Esophagus squamous epithelium (tissue), 5 donors: ENCODE measurements around the gene PLPP7. TPM values are rescaled to one million over a fixed set of nuclear protein-coding genes. Genes with fewer than 3 reads are reported as not detected.
"Not testable (repeated sequence)": the region's sequence is repeated elsewhere in the genome, so short reads cannot be mapped to it uniquely, and the experiment has no call there.

ENCODE experiments used
- DNase-seq: peaks from one replicate; lab custom pipeline; 2025; lab: John Stamatoyannopoulos, UW
- H3K27ac ChIP-seq, 4 donors: fragments of 200-600 bp; sonication (generic); one replicate each; pipeline ENCODE4 v1.5.1; 2016 to 2019; ENCODE audit warnings: mild to moderate bottlenecking in 1 of 4
- H3K27me3 ChIP-seq, 4 donors: fragments of 200-600 bp; sonication (generic); 1 replicate in 3 of 4; 2 replicates in 1 of 4; pipeline versions ENCODE4 v1.5.1 to v1.6.0; 2017 to 2021; ENCODE audit warnings: antibody characterized with exemption in 1 of 4
- H3K36me3 ChIP-seq, 3 donors: fragments of 200-600 bp; sonication (generic); one replicate each; pipeline ENCODE4 v1.5.1; 2016 to 2019
- H3K4me1 ChIP-seq, 3 donors: fragments of 200-600 bp; sonication (generic); one replicate each; pipeline ENCODE4 v1.5.1; 2017 to 2019
- H3K4me3 ChIP-seq, 4 donors: fragments of 200-600 bp; sonication (generic); 1 replicate in 3 of 4; 2 replicates in 1 of 4; pipeline ENCODE4 v1.5.1; 2016 to 2019; ENCODE audit warnings: mild to moderate bottlenecking in 2 of 4, moderate library complexity in 1 of 4
- H3K9me3 ChIP-seq, 3 donors: fragments of 200-600 bp; sonication (generic); one replicate each; pipeline ENCODE4 v1.5.1; 2016 to 2019
- POLR2A ChIP-seq, 4 donors: fragments of 450-650 bp; IDR thresholded peaks; one replicate each; pipeline ENCODE4 v1.6.1; 2017; ENCODE audit warnings: antibody characterized with exemption in 4 of 4, mild to moderate bottlenecking in 4 of 4, moderate library complexity in 3 of 4
- WGBS, 2 donors: methylation state at CpG; one replicate each; pipeline ENCODE4 v1.1.5; 2018; 5-methylcytosine and 5-hydroxymethylcytosine counted together
- intact Hi-C: fragments of 100-400 bp; cut with DNase I; formaldehyde crosslinking; loops from one replicate; pipeline ENCODE4 v1.15.0; 2022
- total RNA-seq, 4 donors: library from RNA; depleted of rRNA; stranded (reverse); fragments of >200 nt; gene quantifications; one replicate each; pipeline ENCODE4 v1.1.0, GENCODE V29; 2016
- TF ChIP-seq, protein P1 (sequence below), 6 experiments: fragments of 450-650 bp in 4 of 6; fragments of 200-600 bp in 2 of 6; sonication (generic) in 2 of 6; IDR thresholded peaks; one replicate each; pipeline ENCODE4 v1.5.1; 2016 to 2019; ENCODE audit warnings: antibody characterized with exemption in 6 of 6, mild to moderate bottlenecking in 4 of 6, moderate library complexity in 4 of 6
- donor health status: DM: yes; HTN: yes; CAD: no.

PLPP7 gene
- total RNA-seq, 4 donors from 2014 or later, result 0.40 to 2.9 (median 0.97) TPM; not detected in 1

DNA sequence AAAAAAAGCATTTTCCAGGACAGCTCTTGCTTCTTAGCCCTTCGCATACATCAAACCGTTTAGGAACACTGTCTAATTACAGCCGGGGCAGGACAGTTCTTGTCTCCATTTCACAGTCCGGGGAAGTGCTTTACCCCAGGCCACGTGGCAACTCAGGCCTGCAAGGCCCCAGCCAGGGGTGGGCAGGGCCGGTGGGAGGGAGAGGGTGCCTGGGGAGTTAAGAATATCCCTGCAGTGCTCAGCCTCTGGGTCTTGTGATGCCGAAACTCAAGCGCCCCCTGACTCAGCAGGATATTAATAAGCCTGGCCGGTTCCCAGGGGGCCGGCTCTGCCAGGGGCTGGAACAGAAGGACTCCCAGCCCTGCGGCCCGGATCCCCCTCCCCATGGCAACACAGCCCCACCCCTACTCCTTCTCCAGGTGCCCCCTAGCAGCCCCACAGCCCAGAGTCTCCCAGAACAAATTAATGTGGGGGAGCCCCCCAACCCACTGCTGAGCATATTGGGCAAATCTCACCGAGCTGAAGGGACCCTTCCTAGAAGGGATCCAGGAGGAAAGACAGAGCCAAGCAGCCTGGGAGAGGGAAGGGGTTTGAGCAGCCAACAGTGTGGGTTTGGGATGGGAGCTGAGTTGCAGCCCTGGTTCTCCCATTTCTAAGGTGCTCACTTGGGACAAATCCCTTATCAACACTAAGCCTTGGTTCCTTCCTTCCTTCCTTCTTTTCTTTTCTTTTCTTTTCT is 45.3 kb downstream of the PLPP7 start:
- H3K4me1 ChIP-seq, result peaks cover 0 to 6% (median 0%) of the 10 kb centered on the region in 3 donors
- H3K36me3 ChIP-seq, result no peaks in the 10 kb centered on the region
- no peaks in the 10 kb centered on the region for H3K9me3 ChIP-seq
- intact Hi-C loops, result loop anchor here (5.0 kb wide), 2 partner anchors 157 to 277 kb away; no protein-coding TSS in a partner anchor
- H3K27me3 ChIP-seq, result peaks cover 0 to 3% (median 0%) of the 10 kb centered on the region in 4 donors
- TF ChIP-seq, protein P1, sequence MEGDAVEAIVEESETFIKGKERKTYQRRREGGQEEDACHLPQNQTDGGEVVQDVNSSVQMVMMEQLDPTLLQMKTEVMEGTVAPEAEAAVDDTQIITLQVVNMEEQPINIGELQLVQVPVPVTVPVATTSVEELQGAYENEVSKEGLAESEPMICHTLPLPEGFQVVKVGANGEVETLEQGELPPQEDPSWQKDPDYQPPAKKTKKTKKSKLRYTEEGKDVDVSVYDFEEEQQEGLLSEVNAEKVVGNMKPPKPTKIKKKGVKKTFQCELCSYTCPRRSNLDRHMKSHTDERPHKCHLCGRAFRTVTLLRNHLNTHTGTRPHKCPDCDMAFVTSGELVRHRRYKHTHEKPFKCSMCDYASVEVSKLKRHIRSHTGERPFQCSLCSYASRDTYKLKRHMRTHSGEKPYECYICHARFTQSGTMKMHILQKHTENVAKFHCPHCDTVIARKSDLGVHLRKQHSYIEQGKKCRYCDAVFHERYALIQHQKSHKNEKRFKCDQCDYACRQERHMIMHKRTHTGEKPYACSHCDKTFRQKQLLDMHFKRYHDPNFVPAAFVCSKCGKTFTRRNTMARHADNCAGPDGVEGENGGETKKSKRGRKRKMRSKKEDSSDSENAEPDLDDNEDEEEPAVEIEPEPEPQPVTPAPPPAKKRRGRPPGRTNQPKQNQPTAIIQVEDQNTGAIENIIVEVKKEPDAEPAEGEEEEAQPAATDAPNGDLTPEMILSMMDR (IDR thresholded peaks at IDR 0.05), result no peak
- TF ChIP-seq POLR2A (IDR thresholded peaks at IDR 0.05), result no peak
- DNase-seq, result no peak
- WGBS, 2 donors, result 32 to 37% methylated on average over 5 to 7 of the region's 13 CpGs
- no peak overlapping the region for H3K4me3 ChIP-seq
- no peak overlapping the region for H3K27ac ChIP-seq

DNA sequence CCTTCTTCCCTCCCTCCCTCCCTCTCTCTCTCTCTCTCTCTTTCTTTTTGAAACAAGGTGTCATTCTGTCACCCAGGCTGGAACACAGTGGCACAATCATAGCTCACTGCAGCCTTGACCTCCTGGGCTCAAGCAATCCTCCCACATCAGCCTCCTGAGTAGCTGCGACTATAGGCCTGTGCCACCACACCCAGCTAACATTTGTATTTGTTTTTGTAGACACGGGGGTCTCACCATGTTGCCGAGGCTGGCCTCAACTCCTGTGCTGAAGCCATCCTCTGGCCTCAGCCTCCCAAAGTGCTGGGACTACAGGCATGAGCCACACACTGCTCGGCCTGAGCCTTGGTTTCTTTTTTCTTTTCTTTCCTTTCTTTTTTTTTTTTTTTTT is 45.8 kb downstream of the PLPP7 start:
- DNase-seq, result no peak
- whole genome bisulfite sequencing, 2 donors, result 66 to 80% methylated on average over 4 of the region's 4 CpGs
- Histone ChIP-seq H3K4me1 (peaks cover 0 to 6% (median 0%) of the 10 kb centered on the region in 3 donors), H3K27me3 (no peaks in the 10 kb centered on the region), H3K9me3 (no peaks in the 10 kb centered on the region), H3K4me3 (no peak overlapping the region), H3K36me3 (no peaks in the 10 kb centered on the region), H3K27ac (no peak overlapping the region)
- intact Hi-C loops, result loop anchor here (5.0 kb wide), 2 partner anchors 158 to 278 kb away; no protein-coding TSS in a partner anchor
- TF ChIP-seq POLR2A (IDR thresholded peaks at IDR 0.05), result no peak
- TF ChIP-seq, protein P1 (IDR thresholded peaks at IDR 0.05), result no peak

DNA sequence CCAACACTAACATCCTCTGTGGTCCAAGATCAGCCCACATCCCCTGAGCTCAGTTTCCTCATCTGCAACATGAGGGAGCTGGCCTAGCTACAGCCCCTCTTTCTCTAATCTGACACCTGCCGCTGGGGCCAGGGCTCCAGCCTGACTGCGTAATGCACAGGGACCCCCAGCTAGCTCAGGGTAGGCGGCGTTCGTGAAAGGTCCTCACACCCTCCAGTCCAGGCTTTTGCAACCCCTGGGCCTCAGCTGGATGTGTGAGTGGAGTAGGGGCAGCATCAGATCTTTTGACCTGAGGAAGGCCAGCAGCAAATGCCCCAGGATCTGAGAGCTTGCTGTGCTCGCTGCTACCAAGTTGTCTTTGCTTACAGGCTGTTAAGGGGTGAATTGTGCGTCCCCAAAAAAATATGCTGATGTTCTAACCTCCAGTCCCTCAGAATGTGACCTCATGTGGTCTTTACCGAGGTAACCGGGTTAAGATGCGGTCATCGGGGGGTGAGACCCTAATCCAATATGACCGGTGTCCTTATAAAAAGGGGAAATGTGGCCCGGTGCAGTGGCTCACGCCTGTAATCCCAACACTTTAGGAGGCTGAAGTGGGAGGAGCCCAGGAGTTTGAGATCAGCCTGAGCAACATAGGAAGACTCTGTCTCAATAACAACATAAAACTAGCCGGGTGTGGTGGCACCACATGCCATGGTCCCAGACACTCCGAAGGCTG is 47.8 kb downstream of the PLPP7 start:
- intact Hi-C loops, result loop anchor here (5.0 kb wide), 2 partner anchors 160 to 280 kb away; no protein-coding TSS in a partner anchor
- WGBS, 2 donors, result 82 to 90% methylated on average over 7 to 8 of the region's 16 CpGs
- no peak for DNase-seq

DNA sequence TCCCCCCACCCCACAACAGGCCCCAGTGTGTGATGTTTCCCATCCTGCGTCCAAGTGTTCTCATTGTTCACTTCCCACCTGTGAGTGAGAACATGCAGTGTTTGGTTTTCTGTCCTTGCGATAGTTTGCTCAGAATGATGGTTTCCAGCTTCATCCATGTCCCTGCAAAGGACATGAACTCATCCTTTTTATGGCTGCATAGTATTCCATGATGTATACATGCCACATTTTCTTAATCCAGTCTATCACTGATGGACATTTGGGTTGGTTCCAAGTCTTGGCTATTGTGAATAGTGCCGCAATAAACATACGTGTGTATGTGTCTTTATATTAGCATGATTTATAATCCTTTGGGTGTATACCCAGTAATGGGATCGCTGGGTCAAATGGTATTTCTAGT is 49.7 kb downstream of the PLPP7 start:
- 93 to 95% methylated on average over 4 to 5 of the region's 5 CpGs for WGBS, 2 donors
- H3K4me1 ChIP-seq, H3K27me3 ChIP-seq, H3K27ac ChIP-seq, H3K9me3 ChIP-seq, H3K36me3 ChIP-seq, DNase-seq, H3K4me3 ChIP-seq: not testable (repeated sequence)
- intact Hi-C loops, result loop anchor here (5.0 kb wide), 2 partner anchors 162 to 282 kb away; no protein-coding TSS in a partner anchor

More for the DNA sequence above, 47.8 kb downstream of the PLPP7 start:
- H3K27me3 ChIP-seq, result no peaks in the 10 kb centered on the region
- no peaks in the 10 kb centered on the region for H3K9me3 ChIP-seq
- no peak overlapping the region for H3K27ac ChIP-seq
- no peaks in the 10 kb centered on the region for H3K36me3 ChIP-seq
- TF ChIP-seq, protein P1 (IDR thresholded peaks at IDR 0.05), result no peak
- TF ChIP-seq POLR2A (IDR thresholded peaks at IDR 0.05), result no peak
- peaks cover 0 to 6% (median 0%) of the 10 kb centered on the region in 3 donors for H3K4me1 ChIP-seq
- H3K4me3 ChIP-seq, result no peak overlapping the region

DNA sequence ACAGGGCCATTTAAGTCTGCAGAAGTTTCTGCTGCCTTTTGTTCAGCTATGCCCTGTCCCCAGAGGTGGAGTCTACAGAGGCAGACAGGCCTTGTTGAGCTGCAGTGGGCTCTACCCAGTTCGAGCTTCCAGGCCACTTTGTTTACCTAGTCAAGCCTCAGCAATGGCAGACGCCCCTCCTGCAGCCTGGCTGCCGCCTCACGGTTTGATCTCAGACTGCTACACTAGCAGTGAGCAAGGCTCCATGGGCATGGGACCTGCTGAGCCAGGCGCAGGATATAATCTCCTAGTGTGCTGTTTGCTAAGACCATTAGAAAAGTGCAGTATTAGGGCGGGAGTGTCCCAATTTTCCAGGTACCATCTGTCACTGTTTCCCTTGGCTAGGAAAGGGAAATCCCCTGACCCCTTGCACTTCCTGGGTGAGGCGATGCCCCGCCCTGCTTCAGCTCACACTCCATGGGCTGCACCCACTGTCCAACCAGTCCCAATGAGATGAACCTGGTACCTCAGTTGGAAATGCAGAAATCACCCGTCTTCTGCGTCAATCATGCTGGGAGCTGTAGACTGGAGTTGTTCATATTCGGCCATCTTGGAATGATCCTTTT is 55.5 kb downstream of the PLPP7 start:
- H3K4me1 ChIP-seq, H3K27ac ChIP-seq, DNase-seq, H3K4me3 ChIP-seq, H3K36me3 ChIP-seq, intact Hi-C loops, H3K9me3 ChIP-seq: not testable (repeated sequence)
- H3K27me3 ChIP-seq, result peaks cover 0 to 33% (median 0%) of the 10 kb centered on the region in 4 donors
- WGBS, 2 donors, result 87 to 93% methylated on average over 5 to 7 of the region's 11 CpGs
